MM.1S (cell line): ENCODE measurements around the gene AAR2.

Source experiments
- DNase-seq: peaks from one replicate; pipeline ENCODE4 v3.0.0-alpha.2; 2015
- H2AFZ ChIP-seq: fragments of 300-600 bp; sonication (generic); 2 replicates; pipeline ENCODE4 v1.6.0; 2016; ENCODE audit warnings: antibody characterized with exemption, low read length
- H3F3A ChIP-seq: fragments of 300-600 bp; sonication (generic); 2 replicates; pipeline ENCODE4 v1.6.1; 2016; ENCODE audit warnings: mild to moderate bottlenecking, antibody characterized with exemption, low read length, moderate library complexity, mixed read lengths; ENCODE audit not compliant: insufficient read depth
- H3K27ac ChIP-seq: fragments of 300-600 bp; sonication (generic); 2 replicates; pipeline ENCODE4 v1.5.1; 2016; ENCODE audit warnings: mild to moderate bottlenecking, low read length
- H3K27me3 ChIP-seq: fragments of 300-600 bp; sonication (generic); replicated peaks from 2 replicates; pipeline ENCODE4 v1.6.0; 2016; ENCODE audit warnings: low read length; ENCODE audit not compliant: insufficient read depth
- H3K36me3 ChIP-seq: fragments of 300-600 bp; sonication (generic); replicated peaks from 2 replicates; pipeline ENCODE4 v1.6.1; 2016; ENCODE audit warnings: mild to moderate bottlenecking, low read length, mixed read lengths; ENCODE audit not compliant: insufficient read depth
- H3K4me1 ChIP-seq: fragments of 300-600 bp; sonication (generic); 2 replicates; pipeline ENCODE4 v1.6.1; 2016; ENCODE audit warnings: low read length, mixed read lengths
- H3K4me2 ChIP-seq: fragments of 300-600 bp; sonication (generic); 2 replicates; pipeline ENCODE4 v1.6.0; 2016; ENCODE audit warnings: low read depth, low read length
- H3K4me3 ChIP-seq: fragments of 300-600 bp; sonication (generic); 2 replicates; pipeline ENCODE4 v1.5.1; 2016; ENCODE audit warnings: low read length, mixed read lengths
- H3K79me2 ChIP-seq: fragments of 300-600 bp; sonication (generic); 2 replicates; pipeline ENCODE4 v1.6.1; 2016; ENCODE audit warnings: mixed run types, low read length, mixed read lengths
- H3K9ac ChIP-seq: fragments of 300-600 bp; sonication (generic); 2 replicates; pipeline ENCODE4 v1.6.1; 2016; ENCODE audit warnings: low read length, mixed read lengths
- H3K9me2 ChIP-seq: fragments of 300-600 bp; sonication (generic); replicated peaks from 2 replicates; pipeline ENCODE4 v1.6.1; 2016; ENCODE audit warnings: mild to moderate bottlenecking, low read length, mixed read lengths; ENCODE audit not compliant: insufficient read depth
- H3K9me3 ChIP-seq: fragments of 300-600 bp; sonication (generic); replicated peaks from 2 replicates; pipeline ENCODE4 v1.6.1; 2016; ENCODE audit warnings: mild to moderate bottlenecking, low read length, mixed read lengths; ENCODE audit not compliant: insufficient read depth
- H4K20me1 ChIP-seq: fragments of 300-600 bp; sonication (generic); 2 replicates; pipeline ENCODE4 v1.6.1; 2016; ENCODE audit warnings: mild to moderate bottlenecking, low read length, moderate library complexity, mixed read lengths; ENCODE audit not compliant: insufficient read depth
- CTCF ChIP-seq: fragments of 300-600 bp; sonication (generic); IDR thresholded peaks from 2 replicates; pipeline ENCODE4 v1.5.1; 2016; ENCODE audit warnings: antibody characterized with exemption, low read length, mixed read lengths
- EZH2 ChIP-seq: fragments of 300-600 bp; sonication (generic); optimal IDR thresholded peaks from 2 replicates; pipeline ENCODE3; 2017; ENCODE audit warnings: low read depth, mild to moderate bottlenecking, antibody characterized with exemption, low read length, mixed read lengths
- EZH2phosphoT487 ChIP-seq: fragments of 300-600 bp; sonication (generic); IDR thresholded peaks from 2 replicates; pipeline ENCODE4 v1.6.1; 2018; ENCODE audit warnings: antibody characterized with exemption, low read length

Gene AAR2

DNA sequence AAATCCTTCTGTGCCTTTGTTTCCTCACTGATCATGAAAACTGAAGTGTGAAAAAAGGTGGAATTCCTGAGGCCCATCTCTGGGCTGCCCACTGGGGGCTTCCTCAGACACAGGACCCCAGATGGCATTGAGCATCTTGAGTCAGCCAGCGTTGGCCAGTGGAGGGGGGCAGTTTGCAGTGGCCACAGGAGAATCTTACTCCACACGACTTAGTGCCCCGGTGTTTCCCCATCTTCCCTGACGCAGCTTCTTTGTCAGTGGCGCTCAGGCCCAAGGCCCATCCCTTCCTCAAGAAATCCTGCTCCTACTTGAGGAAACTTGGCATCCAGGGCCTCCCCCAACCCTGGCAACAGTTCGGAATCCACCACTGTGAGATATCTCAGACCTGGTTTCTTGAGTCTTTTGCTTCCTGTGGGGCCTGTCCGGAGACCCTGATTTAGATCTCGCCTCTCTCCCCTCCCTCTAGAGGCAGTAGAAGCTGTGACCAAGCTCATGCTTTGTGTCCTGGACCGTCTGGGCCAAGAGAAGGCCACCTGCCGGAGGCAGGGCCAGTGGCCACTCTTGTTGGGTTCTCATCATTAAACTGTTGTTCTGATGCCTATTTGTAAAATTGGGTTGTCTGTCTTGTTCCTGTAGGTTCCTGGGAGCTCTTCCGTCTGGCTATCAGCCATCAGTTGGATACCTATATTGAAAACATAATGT is 49.6 kb downstream of the AAR2 start:
- Histone ChIP-seq H3K4me3 (no peak overlapping the region), H3F3A (no peaks in the 10 kb centered on the region), H3K9me2 (no peaks in the 10 kb centered on the region), H3K27me3 (no peaks in the 10 kb centered on the region), H2AFZ (no peak overlapping the region), H3K9ac (no peak overlapping the region), H3K9me3 (no peaks in the 10 kb centered on the region), H3K27ac (no peak overlapping the region), H3K36me3 (no peaks in the 10 kb centered on the region), H3K4me2 (no peak overlapping the region), H3K79me2 (no peaks in the 10 kb centered on the region), H4K20me1 (no peaks in the 10 kb centered on the region), H3K4me1 (no peaks in the 10 kb centered on the region)
- no peak for DNase-seq
- TF ChIP-seq CTCF (no peak), EZH2phosphoT487 (no peak), EZH2 (no peak)

DNA sequence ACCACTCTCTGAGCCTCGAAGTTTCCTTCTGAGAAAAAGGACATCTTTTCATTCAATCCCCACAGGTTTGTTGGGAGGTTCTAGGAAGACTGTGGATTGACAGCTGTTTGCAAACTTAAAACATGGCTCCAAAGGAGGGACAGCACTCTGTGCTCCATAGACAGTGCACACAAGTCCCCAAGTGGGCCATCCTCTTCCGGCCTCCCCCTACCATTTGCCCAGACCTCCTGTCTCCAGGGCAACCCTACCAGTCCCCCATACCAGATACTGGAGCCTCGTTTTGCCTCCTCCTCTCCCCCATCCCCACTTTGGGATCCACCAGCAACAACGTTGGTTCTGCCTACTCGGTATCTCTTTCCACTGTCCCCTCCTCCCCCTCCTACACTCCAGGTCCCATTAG is 61.4 kb downstream of the AAR2 start:
- DNase-seq: no peak
- no peaks in the 10 kb centered on the region for H3K79me2 ChIP-seq
- H3K27ac ChIP-seq: no peak overlapping the region
- no peak overlapping the region for H3K9ac ChIP-seq
- no peaks in the 10 kb centered on the region for H3K4me1 ChIP-seq
- no peaks in the 10 kb centered on the region for H4K20me1 ChIP-seq
- H3K36me3 ChIP-seq: no peaks in the 10 kb centered on the region
- peaks cover 44% of the 10 kb centered on the region for H3K27me3 ChIP-seq
- no peak for TF ChIP-seq EZH2phosphoT487
- TF ChIP-seq CTCF: no peak
- TF ChIP-seq EZH2: no peak
- H3K9me3 ChIP-seq: no peaks in the 10 kb centered on the region
- no peaks in the 10 kb centered on the region for H3K9me2 ChIP-seq
- no peak overlapping the region for H3K4me2 ChIP-seq
- H3F3A ChIP-seq: no peaks in the 10 kb centered on the region
- H3K4me3 ChIP-seq: no peak overlapping the region
- H2AFZ ChIP-seq: no peak overlapping the region

- TF ChIP-seq EZH2: no peak
- TF ChIP-seq EZH2phosphoT487: no peak
- TF ChIP-seq CTCF: no peak
- Histone ChIP-seq H3K9me2 (no peaks in the 10 kb centered on the region), H2AFZ (no peak overlapping the region), H3K9me3 (no peaks in the 10 kb centered on the region), H3F3A (no peaks in the 10 kb centered on the region), H3K9ac (no peak overlapping the region), H3K79me2 (no peaks in the 10 kb centered on the region), H3K4me2 (no peak overlapping the region), H3K4me3 (no peak overlapping the region), H3K4me1 (no peaks in the 10 kb centered on the region), H3K36me3 (no peaks in the 10 kb centered on the region), H3K27me3 (peaks cover 45% of the 10 kb centered on the region), H3K27ac (no peak overlapping the region), H4K20me1 (no peaks in the 10 kb centered on the region)
- DNase-seq: no peak
Measured at GRCh38 chr20:36298061-36298460, 61.8 kb downstream of the AAR2 start.
